RCC 7860 (cell line): ENCODE results near the gene PKDCC.
A peak's percentile ranks its signal among the peaks of the same experiment; 100 is the strongest.

Source experiments
- DNase-seq: peaks from one replicate; pipeline ENCODE4 v3.0.0-alpha.2; 2015; ENCODE audit warnings: low spot score
- FAIRE-seq: peaks from 2 replicates; lab custom pipeline; 2012; peaks lifted over from hg19 to GRCh38; lab: Jason Lieb, UNC

The PKDCC gene

GRCh38 chr2:42102591-42103450 lies 55.0 kb downstream of the PKDCC start:
- DNase-seq, result peak; percentile 72

GRCh38 chr2:42103829-42104228 lies 56.0 kb downstream of the PKDCC start:
- FAIRE-seq, result no peak
- DNase-seq, result no peak

More at GRCh38 chr2:42102591-42103450, 55.0 kb downstream of the PKDCC start:
- no peak for FAIRE-seq

GRCh38 chr2:42104621-42105020 lies 56.8 kb downstream of the PKDCC start:
- DNase-seq (no peak), FAIRE-seq (no peak)

- FAIRE-seq, result no peak
- no peak for DNase-seq
Measured at GRCh38 chr2:42105330-42106256, 57.8 kb downstream of the PKDCC start.

- FAIRE-seq, result no peak
- no peak for DNase-seq
Measured at GRCh38 chr2:42106257-42106816, 58.5 kb downstream of the PKDCC start.

- DNase-seq (no peak), FAIRE-seq (no peak)
Measured at GRCh38 chr2:42107249-42108042, 59.6 kb downstream of the PKDCC start.
